Measurements from ENCODE around the gene TIAM1. TPM values are rescaled to one million over a fixed set of nuclear protein-coding genes. Genes with fewer than 3 reads are reported as not detected.

TIAM1 gene
- total and polyA plus RNA-seq, 2 experiments from 2014 or later: 9.2 to 9.6 TPM

- TF ChIP-seq, protein P1, sequence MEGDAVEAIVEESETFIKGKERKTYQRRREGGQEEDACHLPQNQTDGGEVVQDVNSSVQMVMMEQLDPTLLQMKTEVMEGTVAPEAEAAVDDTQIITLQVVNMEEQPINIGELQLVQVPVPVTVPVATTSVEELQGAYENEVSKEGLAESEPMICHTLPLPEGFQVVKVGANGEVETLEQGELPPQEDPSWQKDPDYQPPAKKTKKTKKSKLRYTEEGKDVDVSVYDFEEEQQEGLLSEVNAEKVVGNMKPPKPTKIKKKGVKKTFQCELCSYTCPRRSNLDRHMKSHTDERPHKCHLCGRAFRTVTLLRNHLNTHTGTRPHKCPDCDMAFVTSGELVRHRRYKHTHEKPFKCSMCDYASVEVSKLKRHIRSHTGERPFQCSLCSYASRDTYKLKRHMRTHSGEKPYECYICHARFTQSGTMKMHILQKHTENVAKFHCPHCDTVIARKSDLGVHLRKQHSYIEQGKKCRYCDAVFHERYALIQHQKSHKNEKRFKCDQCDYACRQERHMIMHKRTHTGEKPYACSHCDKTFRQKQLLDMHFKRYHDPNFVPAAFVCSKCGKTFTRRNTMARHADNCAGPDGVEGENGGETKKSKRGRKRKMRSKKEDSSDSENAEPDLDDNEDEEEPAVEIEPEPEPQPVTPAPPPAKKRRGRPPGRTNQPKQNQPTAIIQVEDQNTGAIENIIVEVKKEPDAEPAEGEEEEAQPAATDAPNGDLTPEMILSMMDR (IDR thresholded peaks at IDR 0.05; ENCODE audit: low read depth, low read length): no peak
- DNase-seq (ENCODE audit: low read depth in 1 of 2, low spot score in 1 of 2): no peak
- Histone ChIP-seq H3K27ac (no peak overlapping the region), H3K4me3 (no peak overlapping the region), H3K4me1 (ENCODE audit: low read depth) (peaks cover 6% of the 10 kb centered on the region), H3K36me3 (no peaks in the 10 kb centered on the region), H3K27me3 (no peaks in the 10 kb centered on the region), H3K9me3 (ENCODE audit: low read depth) (no peaks in the 10 kb centered on the region)
These were observed 161.6 kb downstream of the TIAM1 start for GRCh38 chr21:31182231-31183140.

- no peak for DNase-seq (ENCODE audit: low read depth in 1 of 2, low spot score in 1 of 2)
These were observed 162.8 kb downstream of the TIAM1 start for GRCh38 chr21:31181082-31181750.

GRCh38 chr21:31180256-31181081 is 163.6 kb downstream of the TIAM1 start:
- H3K4me1 ChIP-seq (ENCODE audit: low read depth): peaks cover 6% of the 10 kb centered on the region
- H3K9me3 ChIP-seq (ENCODE audit: low read depth): no peaks in the 10 kb centered on the region
- H3K27me3 ChIP-seq: no peaks in the 10 kb centered on the region
- no peaks in the 10 kb centered on the region for H3K36me3 ChIP-seq
- peak; percentile 56 to 72 for DNase-seq (ENCODE audit: low read depth in 1 of 2, low spot score in 1 of 2)
- no peak overlapping the region for H3K27ac ChIP-seq
- H3K4me3 ChIP-seq: no peak overlapping the region
- TF ChIP-seq, protein P1 (IDR thresholded peaks at IDR 0.05; ENCODE audit: low read depth, low read length): peak; percentile 70

More at GRCh38 chr21:31181082-31181750, 162.8 kb downstream of the TIAM1 start:
- Histone ChIP-seq H3K36me3 (no peaks in the 10 kb centered on the region), H3K4me3 (no peak overlapping the region), H3K27me3 (no peaks in the 10 kb centered on the region), H3K4me1 (ENCODE audit: low read depth) (peaks cover 6% of the 10 kb centered on the region), H3K27ac (no peak overlapping the region), H3K9me3 (ENCODE audit: low read depth) (no peaks in the 10 kb centered on the region)
- TF ChIP-seq, protein P1 (IDR thresholded peaks at IDR 0.05; ENCODE audit: low read depth, low read length): no peak

- no peak overlapping the region for H3K4me3 ChIP-seq
- no peak overlapping the region for H3K27ac ChIP-seq
- H3K4me1 ChIP-seq (ENCODE audit: low read depth): peaks cover 18% of the 10 kb centered on the region
- TF ChIP-seq, protein P1 (IDR thresholded peaks at IDR 0.05; ENCODE audit: low read depth, low read length): no peak
- DNase-seq (ENCODE audit: low read depth in 1 of 2, low spot score in 1 of 2): no peak
- no peaks in the 10 kb centered on the region for H3K9me3 ChIP-seq (ENCODE audit: low read depth)
- no peaks in the 10 kb centered on the region for H3K36me3 ChIP-seq
- no peaks in the 10 kb centered on the region for H3K27me3 ChIP-seq
These were observed 167.3 kb downstream of the TIAM1 start for GRCh38 chr21:31176725-31177124.

GRCh38 chr21:31176080-31176551 is 167.9 kb downstream of the TIAM1 start:
- H3K27me3 ChIP-seq: no peaks in the 10 kb centered on the region
- H3K27ac ChIP-seq: no peak overlapping the region
- H3K4me1 ChIP-seq (ENCODE audit: low read depth): peaks cover 18% of the 10 kb centered on the region
- no peaks in the 10 kb centered on the region for H3K36me3 ChIP-seq
- H3K9me3 ChIP-seq (ENCODE audit: low read depth): no peaks in the 10 kb centered on the region
- no peak overlapping the region for H3K4me3 ChIP-seq
- TF ChIP-seq, protein P1 (IDR thresholded peaks at IDR 0.05; ENCODE audit: low read depth, low read length): no peak
- DNase-seq (ENCODE audit: low read depth in 1 of 2, low spot score in 1 of 2): no peak

Measured in cardiac muscle cell (in vitro differentiated cells and primary cell).